GM21717 (cell line): ENCODE results near the gene CST9.
A peak's percentile ranks its signal among the peaks of the same experiment; 100 is the strongest.
"Not testable (repeated sequence)": the region's sequence is repeated elsewhere in the genome, so short reads cannot be mapped to it uniquely, and the experiment has no call there.

ENCODE experiments used
- ATAC-seq: cut with Tn5 transposase; IDR thresholded peaks from one replicate; pipeline ENCODE4 v1.9.1; 2021; ENCODE audit warnings: mild to moderate bottlenecking, moderate library complexity; ENCODE audit not compliant: unreplicated experiment

The CST9 gene

GRCh38 chr20:23624324-23624691 lies 18.6 kb upstream of the CST9 start:
- no peak for ATAC-seq

GRCh38 chr20:23623666-23624323 lies 18.1 kb upstream of the CST9 start:
- ATAC-seq, result no peak

GRCh38 chr20:23622839-23623343 lies 17.2 kb upstream of the CST9 start:
- ATAC-seq, result no peak

- ATAC-seq, result not testable (repeated sequence)
Observed at GRCh38 chr20:23622401-23622800, 16.7 kb upstream of the CST9 start.

GRCh38 chr20:23620670-23621386 lies 15.1 kb upstream of the CST9 start:
- not testable (repeated sequence) for ATAC-seq

- no peak for ATAC-seq
Observed at GRCh38 chr20:23614163-23614562, 8.4 kb upstream of the CST9 start.

- no peak for ATAC-seq
Observed at GRCh38 chr20:23613676-23614075, 8.0 kb upstream of the CST9 start.

- ATAC-seq, result no peak
Observed at GRCh38 chr20:23612396-23612795, 6.7 kb upstream of the CST9 start.

- ATAC-seq, result no peak
Observed at GRCh38 chr20:23609486-23610109, 3.9 kb upstream of the CST9 start.

- no peak for ATAC-seq
Observed at GRCh38 chr20:23608251-23608846, 2.6 kb upstream of the CST9 start.

GRCh38 chr20:23607497-23608245 lies 2.0 kb upstream of the CST9 start:
- ATAC-seq, result no peak

GRCh38 chr20:23606652-23607049 lies 934 bp upstream of the CST9 start:
- ATAC-seq, result peak; percentile 91

- no peak for ATAC-seq
Observed at GRCh38 chr20:23604306-23604705, 1.4 kb downstream of the CST9 start.

GRCh38 chr20:23603321-23603720 lies 2.4 kb downstream of the CST9 start:
- ATAC-seq, result no peak

GRCh38 chr20:23602699-23603098 lies 3.0 kb downstream of the CST9 start:
- no peak for ATAC-seq

GRCh38 chr20:23602241-23602640 lies 3.5 kb downstream of the CST9 start:
- no peak for ATAC-seq

- ATAC-seq, result no peak
Observed at GRCh38 chr20:23601715-23602114, 4.0 kb downstream of the CST9 start.

- no peak for ATAC-seq
Observed at GRCh38 chr20:23598481-23598880, 7.2 kb downstream of the CST9 start.

- ATAC-seq, result no peak
Observed at GRCh38 chr20:23596579-23597250, 9.0 kb downstream of the CST9 start.

GRCh38 chr20:23595941-23596340 lies 9.8 kb downstream of the CST9 start:
- no peak for ATAC-seq
